ENCODE results near the gene THOC5.

Gene THOC5

DNA sequence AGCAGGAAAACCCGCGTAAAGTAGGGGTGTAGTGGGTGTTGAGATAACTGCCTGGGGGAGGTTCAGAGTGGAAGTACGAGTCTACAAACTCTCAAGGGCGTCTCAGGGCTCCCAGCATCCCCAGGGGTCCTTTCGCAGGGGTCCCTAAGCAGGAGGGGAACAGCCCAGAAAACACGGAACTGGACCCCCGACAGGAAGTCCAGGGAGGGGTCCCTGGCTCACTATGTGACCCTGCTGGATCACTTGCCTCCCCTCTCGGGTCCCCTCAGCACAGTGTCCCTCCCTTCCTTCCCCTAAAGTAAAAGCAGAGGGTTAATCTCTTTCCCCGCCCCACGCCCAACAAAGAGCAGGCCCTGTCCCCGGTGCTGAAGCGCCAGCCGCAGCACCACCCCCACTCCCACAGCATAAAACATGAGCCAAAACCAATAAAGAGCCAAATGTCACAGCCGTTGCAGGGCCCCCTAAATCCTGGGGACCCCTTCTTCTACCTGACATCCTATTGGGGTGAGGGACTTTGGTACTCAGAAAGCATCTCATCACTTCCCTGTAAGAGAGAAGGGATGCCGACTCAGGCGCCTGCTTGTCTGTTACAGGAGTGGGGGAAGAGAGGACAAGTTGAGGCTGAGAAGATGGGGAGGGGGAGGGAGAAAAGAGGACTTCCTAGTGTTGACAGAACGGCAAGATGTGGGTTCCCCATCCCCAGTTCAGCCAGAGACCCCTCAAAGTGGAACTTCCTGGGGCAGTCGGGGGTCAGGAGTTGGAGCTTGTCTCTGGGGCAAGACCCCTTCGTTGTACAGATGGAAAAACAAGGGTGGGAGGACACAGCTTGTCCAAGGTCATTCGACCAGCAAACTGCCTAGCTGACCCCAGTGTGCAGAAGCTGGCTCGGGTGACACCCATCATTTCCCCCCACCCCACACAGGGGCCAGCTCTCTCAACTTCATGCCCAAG, 75.0 kb downstream of the THOC5 start:
- peaks cover 0 to 42% (median 17%) of the 10 kb centered on the region in 5 experiments for H3K27me3 ChIP-seq (replicated peaks in 2 of 5; ENCODE audit: control insufficient read depth in 4 of 5, insufficient read depth in 5 of 5, low read length in 4 of 5)
- H3K9me3 ChIP-seq (ENCODE audit: control extremely low read depth in 1 of 5, control insufficient read depth in 4 of 5, insufficient read depth in 2 of 5, low read depth in 1 of 5, low read length in 4 of 5) = peaks cover 0 to 3% (median 0%) of the 10 kb centered on the region in 5 experiments
- no peak overlapping the region for H3K27ac ChIP-seq (ENCODE audit: insufficient read depth in 1 of 2, low read depth in 1 of 2, low read length in 2 of 2, poor library complexity in 1 of 2, severe bottlenecking in 2 of 2)
- 14% methylated on average over 13 of the region's 21 CpGs for WGBS (ENCODE audit: insufficient coverage)
- peaks cover 2 to 45% (median 40%) of the 10 kb centered on the region in 4 experiments for H3K4me1 ChIP-seq (ENCODE audit: control extremely low read depth in 1 of 4, control insufficient read depth in 4 of 4, insufficient read depth in 4 of 4, low read length in 3 of 4)
- ChIA-PET CTCF (no interaction called here), POLR2A (no interaction called here)
- peak overlapping the region in 4 of 7 experiments; percentile 14 to 53 (median 44) for H3K4me3 ChIP-seq (ENCODE audit: control insufficient read depth in 1 of 7, extremely low read depth in 1 of 7, insufficient read depth in 4 of 7, low read depth in 2 of 7, low read length in 6 of 7)
- H3K36me3 ChIP-seq (ENCODE audit: control insufficient read depth in 4 of 4, insufficient read depth in 4 of 4, low read length in 3 of 4) = no peaks in the 10 kb centered on the region
- DNase-seq = peak; percentile 42 to 82 (median 78)

DNA sequence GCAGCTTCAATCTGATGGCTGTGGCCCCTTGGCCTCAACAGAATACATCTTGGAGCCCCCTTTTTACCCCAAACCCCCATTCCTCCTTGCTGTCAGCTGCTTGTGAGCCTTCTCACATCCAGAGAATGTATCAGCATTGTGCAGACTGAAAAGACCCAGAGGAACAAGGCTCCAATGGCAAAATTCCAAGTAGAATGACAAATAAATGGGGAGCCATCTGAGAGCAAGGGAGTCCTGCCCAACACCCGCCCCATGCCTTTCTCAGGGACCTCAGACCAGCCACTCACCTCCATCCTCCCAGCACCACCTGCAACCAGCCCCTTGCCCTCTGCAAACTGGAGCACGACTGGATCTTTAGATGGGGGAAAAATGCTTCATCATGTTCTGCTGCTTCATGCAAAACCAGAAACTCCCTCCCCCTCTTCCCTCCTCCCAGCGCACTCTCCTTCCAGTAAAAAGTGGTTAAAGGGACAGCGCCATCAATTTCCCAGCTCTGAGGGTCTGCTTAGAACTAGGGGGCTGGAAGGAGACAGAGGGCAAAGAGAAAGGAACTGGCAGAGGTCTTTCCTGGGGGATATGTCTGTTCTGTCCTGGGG, 75.7 kb downstream of the THOC5 start:
- H3K27ac ChIP-seq (ENCODE audit: insufficient read depth in 1 of 2, low read depth in 1 of 2, low read length in 2 of 2, poor library complexity in 1 of 2, severe bottlenecking in 2 of 2) = no peak overlapping the region
- peaks cover 0 to 3% (median 0%) of the 10 kb centered on the region in 5 experiments for H3K9me3 ChIP-seq (ENCODE audit: control extremely low read depth in 1 of 5, control insufficient read depth in 4 of 5, insufficient read depth in 2 of 5, low read depth in 1 of 5, low read length in 4 of 5)
- 29% methylated on average over 1 of the region's 4 CpGs for WGBS (ENCODE audit: insufficient coverage)
- ChIA-PET POLR2A (interaction anchor here (0.6 kb wide), 1 partner anchor 71 kb away, joined by 3 read pairs; no protein-coding TSS in a partner anchor), CTCF (no interaction called here)
- H3K36me3 ChIP-seq (ENCODE audit: control insufficient read depth in 4 of 4, insufficient read depth in 4 of 4, low read length in 3 of 4) = no peaks in the 10 kb centered on the region
- H3K27me3 ChIP-seq (replicated peaks in 2 of 5; ENCODE audit: control insufficient read depth in 4 of 5, insufficient read depth in 5 of 5, low read length in 4 of 5) = peaks cover 0 to 41% (median 17%) of the 10 kb centered on the region in 5 experiments
- peaks cover 2 to 45% (median 41%) of the 10 kb centered on the region in 4 experiments for H3K4me1 ChIP-seq (ENCODE audit: control extremely low read depth in 1 of 4, control insufficient read depth in 4 of 4, insufficient read depth in 4 of 4, low read length in 3 of 4)
- peak; percentile 36 to 71 (median 67) for DNase-seq
- H3K4me3 ChIP-seq (ENCODE audit: control insufficient read depth in 1 of 7, extremely low read depth in 1 of 7, insufficient read depth in 4 of 7, low read depth in 2 of 7, low read length in 6 of 7) = peak overlapping the region in 4 of 7 experiments; percentile 14 to 53 (median 44)

DNA sequence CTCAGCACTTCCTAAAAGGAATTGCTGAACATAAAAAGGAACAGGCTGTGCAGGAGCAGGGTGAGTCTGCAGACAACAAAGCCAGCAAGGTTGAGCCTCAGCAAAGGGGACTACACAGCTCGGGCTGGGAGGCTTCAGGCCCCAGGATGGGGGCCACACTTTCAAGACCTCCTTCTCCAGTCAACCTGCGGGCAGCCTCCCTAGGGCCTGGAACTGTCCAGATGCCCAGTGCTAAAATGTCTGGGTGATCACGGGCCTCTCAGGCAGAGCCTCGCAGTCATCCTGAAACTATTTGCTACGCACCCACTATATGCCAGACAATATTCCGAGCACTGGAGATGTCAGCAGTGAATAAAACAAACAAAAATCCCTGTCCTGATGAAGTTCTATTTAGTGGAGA, 77.4 kb downstream of the THOC5 start:
- peaks cover under 1 to 35% (median 33%) of the 10 kb centered on the region in 4 experiments for H3K4me1 ChIP-seq (ENCODE audit: control extremely low read depth in 1 of 4, control insufficient read depth in 4 of 4, insufficient read depth in 4 of 4, low read length in 3 of 4)
- H3K27me3 ChIP-seq (replicated peaks in 2 of 5; ENCODE audit: control insufficient read depth in 4 of 5, insufficient read depth in 5 of 5, low read length in 4 of 5) = peaks cover 0 to 24% (median 13%) of the 10 kb centered on the region in 5 experiments
- DNase-seq = no peak
- peaks cover 0 to 3% (median 0%) of the 10 kb centered on the region in 5 experiments for H3K9me3 ChIP-seq (ENCODE audit: control extremely low read depth in 1 of 5, control insufficient read depth in 4 of 5, insufficient read depth in 2 of 5, low read depth in 1 of 5, low read length in 4 of 5)
- H3K36me3 ChIP-seq (ENCODE audit: control insufficient read depth in 4 of 4, insufficient read depth in 4 of 4, low read length in 3 of 4) = no peaks in the 10 kb centered on the region
- no peak overlapping the region for H3K27ac ChIP-seq (ENCODE audit: insufficient read depth in 1 of 2, low read depth in 1 of 2, low read length in 2 of 2, poor library complexity in 1 of 2, severe bottlenecking in 2 of 2)
- POLR2A ChIA-PET = no interaction called here
- 77% methylated on average over 4 of the region's 6 CpGs for WGBS (ENCODE audit: insufficient coverage)
- H3K4me3 ChIP-seq (ENCODE audit: control insufficient read depth in 1 of 7, extremely low read depth in 1 of 7, insufficient read depth in 4 of 7, low read depth in 2 of 7, low read length in 6 of 7) = no peak overlapping the region
- CTCF ChIA-PET = no interaction called here

DNA sequence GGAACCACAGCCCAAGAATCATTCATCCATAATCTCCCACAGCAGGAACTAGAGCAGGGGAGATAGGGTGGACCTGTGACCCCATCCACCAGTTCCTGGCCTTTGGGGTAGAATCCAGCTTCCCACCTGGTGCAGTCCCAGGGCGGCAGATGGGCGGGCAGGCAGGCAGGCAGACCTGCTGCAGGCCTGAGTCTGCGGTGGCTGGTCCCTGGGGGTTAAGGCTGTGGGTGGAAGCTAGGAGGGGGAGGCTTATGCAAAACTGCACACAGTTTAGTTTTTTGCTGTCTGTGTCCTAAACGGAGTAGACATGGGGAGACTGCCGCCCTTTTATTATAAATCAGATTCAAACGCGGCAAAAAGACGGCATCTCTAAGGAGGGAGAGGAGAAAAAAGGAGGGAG, 78.0 kb downstream of the THOC5 start:
- peaks cover 0 to 3% (median 0%) of the 10 kb centered on the region in 5 experiments for H3K9me3 ChIP-seq (ENCODE audit: control extremely low read depth in 1 of 5, control insufficient read depth in 4 of 5, insufficient read depth in 2 of 5, low read depth in 1 of 5, low read length in 4 of 5)
- H3K27ac ChIP-seq (ENCODE audit: insufficient read depth in 1 of 2, low read depth in 1 of 2, low read length in 2 of 2, poor library complexity in 1 of 2, severe bottlenecking in 2 of 2) = no peak overlapping the region
- POLR2A ChIA-PET = no interaction called here
- 82% methylated on average over 6 of the region's 8 CpGs for WGBS (ENCODE audit: insufficient coverage)
- H3K4me3 ChIP-seq (ENCODE audit: control insufficient read depth in 1 of 7, extremely low read depth in 1 of 7, insufficient read depth in 4 of 7, low read depth in 2 of 7, low read length in 6 of 7) = no peak overlapping the region
- peaks cover 0 to 18% (median 12%) of the 10 kb centered on the region in 5 experiments for H3K27me3 ChIP-seq (replicated peaks in 2 of 5; ENCODE audit: control insufficient read depth in 4 of 5, insufficient read depth in 5 of 5, low read length in 4 of 5)
- DNase-seq = no peak
- H3K36me3 ChIP-seq (ENCODE audit: control insufficient read depth in 4 of 4, insufficient read depth in 4 of 4, low read length in 3 of 4) = no peaks in the 10 kb centered on the region
- H3K4me1 ChIP-seq (ENCODE audit: control extremely low read depth in 1 of 4, control insufficient read depth in 4 of 4, insufficient read depth in 4 of 4, low read length in 3 of 4) = peaks cover 0 to 30% (median 28%) of the 10 kb centered on the region in 4 experiments
- CTCF ChIA-PET = interaction anchor here (1.7 kb wide), 1 partner anchor 9 kb away, joined by 8 read pairs; no protein-coding TSS in a partner anchor

DNA sequence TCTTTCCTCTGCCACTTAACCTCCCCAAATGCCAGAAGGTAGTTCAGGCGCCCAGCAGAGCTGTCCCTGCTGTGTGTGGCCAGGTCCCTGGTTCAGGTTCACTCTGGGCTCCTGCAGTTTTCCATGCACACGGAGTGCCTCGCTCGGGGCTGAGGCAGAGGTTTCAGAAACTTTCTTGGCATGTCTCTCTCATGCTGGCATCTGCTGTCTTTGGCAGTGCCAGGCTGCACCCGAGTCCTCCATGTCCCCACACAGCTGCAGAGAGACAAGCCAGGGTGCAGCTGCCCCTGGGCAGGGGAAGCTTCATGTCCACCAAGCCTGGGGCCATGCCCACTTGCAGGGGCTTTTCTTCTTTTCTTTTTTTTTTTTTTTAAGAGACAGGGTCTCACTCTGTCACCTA, 80.6 kb downstream of the THOC5 start:
- CTCF ChIA-PET = interaction anchor here (1.0 to 2.0 kb wide), 3 partner anchors 31 to 81 kb away, joined by 3 to 4 read pairs (median 4); partner anchors contain the start of gene THOC5
- WGBS (ENCODE audit: insufficient coverage) = 81% methylated on average over 5 of the region's 5 CpGs
- peaks cover 0 to 7% (median 0%) of the 10 kb centered on the region in 5 experiments for H3K27me3 ChIP-seq (replicated peaks in 2 of 5; ENCODE audit: control insufficient read depth in 4 of 5, insufficient read depth in 5 of 5, low read length in 4 of 5)

DNA sequence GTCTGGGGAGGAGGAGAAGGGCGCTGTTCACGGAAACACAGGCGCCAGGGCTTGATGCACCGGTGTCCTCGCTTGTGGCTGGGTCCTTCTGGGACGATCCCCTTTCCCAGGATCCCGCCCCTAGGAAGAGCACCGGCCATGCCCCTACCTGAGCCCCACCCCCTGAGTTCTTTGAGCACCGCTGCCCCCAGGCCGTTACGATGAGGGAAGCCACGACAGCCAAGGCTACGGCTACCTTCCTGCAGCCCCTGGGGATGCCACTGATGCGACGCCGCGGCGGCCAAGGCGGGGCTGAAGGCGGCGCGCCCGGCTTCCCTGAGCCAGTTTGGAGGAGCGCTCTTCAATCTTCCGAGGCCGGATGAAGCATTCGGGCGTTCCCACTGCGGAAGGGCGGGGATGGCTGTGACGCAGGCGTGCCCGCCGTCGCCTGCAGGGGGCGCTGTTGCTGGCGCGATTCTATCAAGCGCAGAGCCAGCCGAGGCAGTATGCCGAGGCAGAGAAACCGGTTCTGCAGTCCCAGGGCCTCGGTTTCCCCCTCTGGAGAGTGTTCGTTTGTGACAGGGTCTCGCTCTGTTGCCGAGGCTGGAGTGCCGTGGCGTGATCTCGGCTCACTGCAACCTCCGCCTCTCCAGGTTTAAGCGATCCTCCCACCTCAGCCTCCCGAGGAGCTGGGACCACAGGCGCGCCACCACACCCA, 83.2 kb downstream of the THOC5 start:
- H3K36me3 ChIP-seq (ENCODE audit: control insufficient read depth in 4 of 4, insufficient read depth in 4 of 4, low read length in 3 of 4) = no peaks in the 10 kb centered on the region
- peaks cover 0 to 10% (median 6%) of the 10 kb centered on the region in 4 experiments for H3K4me1 ChIP-seq (ENCODE audit: control extremely low read depth in 1 of 4, control insufficient read depth in 4 of 4, insufficient read depth in 4 of 4, low read length in 3 of 4)
- H3K9me3 ChIP-seq (ENCODE audit: control extremely low read depth in 1 of 5, control insufficient read depth in 4 of 5, insufficient read depth in 2 of 5, low read depth in 1 of 5, low read length in 4 of 5) = no peaks in the 10 kb centered on the region
- POLR2A ChIA-PET = no interaction called here
- peak; percentile 51 to 75 (median 56) for DNase-seq
- 53% methylated on average over 21 of the region's 54 CpGs for WGBS (ENCODE audit: insufficient coverage)
- CTCF ChIA-PET = interaction anchor here (0.9 to 3.8 kb wide), 10 partner anchors 10 to 75 kb away, joined by 3 to 21 read pairs (median 4); partner anchors contain the start of gene NEFH
- peaks cover 0 to 7% (median 0%) of the 10 kb centered on the region in 5 experiments for H3K27me3 ChIP-seq (replicated peaks in 2 of 5; ENCODE audit: control insufficient read depth in 4 of 5, insufficient read depth in 5 of 5, low read length in 4 of 5)
- no peak overlapping the region for H3K27ac ChIP-seq (ENCODE audit: insufficient read depth in 1 of 2, low read depth in 1 of 2, low read length in 2 of 2, poor library complexity in 1 of 2, severe bottlenecking in 2 of 2)
- peak overlapping the region in 3 of 7 experiments; percentile 49 to 56 (median 50) for H3K4me3 ChIP-seq (ENCODE audit: control insufficient read depth in 1 of 7, extremely low read depth in 1 of 7, insufficient read depth in 4 of 7, low read depth in 2 of 7, low read length in 6 of 7)

More for the DNA sequence above, 80.6 kb downstream of the THOC5 start:
- Histone ChIP-seq H3K9me3 (ENCODE audit: control extremely low read depth in 1 of 5, control insufficient read depth in 4 of 5, insufficient read depth in 2 of 5, low read depth in 1 of 5, low read length in 4 of 5) (no peaks in the 10 kb centered on the region), H3K4me3 (ENCODE audit: control insufficient read depth in 1 of 7, extremely low read depth in 1 of 7, insufficient read depth in 4 of 7, low read depth in 2 of 7, low read length in 6 of 7) (no peak overlapping the region), H3K27ac (ENCODE audit: insufficient read depth in 1 of 2, low read depth in 1 of 2, low read length in 2 of 2, poor library complexity in 1 of 2, severe bottlenecking in 2 of 2) (no peak overlapping the region), H3K4me1 (ENCODE audit: control extremely low read depth in 1 of 4, control insufficient read depth in 4 of 4, insufficient read depth in 4 of 4, low read length in 3 of 4) (peaks cover 0 to 15% (median 11%) of the 10 kb centered on the region in 4 experiments), H3K36me3 (ENCODE audit: control insufficient read depth in 4 of 4, insufficient read depth in 4 of 4, low read length in 3 of 4) (no peaks in the 10 kb centered on the region)
- POLR2A ChIA-PET = no interaction called here
- DNase-seq = peak in 1 of 3 donors; percentile 37

Measured in common myeloid progenitor, CD34-positive (primary cell).